GM18858 (cell line): Measurements from ENCODE around the gene PBRM1.

ENCODE experiments used
- ATAC-seq: cut with Tn5 transposase; IDR thresholded peaks from one replicate; pipeline ENCODE4 v1.9.1; 2021; ENCODE audit not compliant: unreplicated experiment

PBRM1 gene

DNA sequence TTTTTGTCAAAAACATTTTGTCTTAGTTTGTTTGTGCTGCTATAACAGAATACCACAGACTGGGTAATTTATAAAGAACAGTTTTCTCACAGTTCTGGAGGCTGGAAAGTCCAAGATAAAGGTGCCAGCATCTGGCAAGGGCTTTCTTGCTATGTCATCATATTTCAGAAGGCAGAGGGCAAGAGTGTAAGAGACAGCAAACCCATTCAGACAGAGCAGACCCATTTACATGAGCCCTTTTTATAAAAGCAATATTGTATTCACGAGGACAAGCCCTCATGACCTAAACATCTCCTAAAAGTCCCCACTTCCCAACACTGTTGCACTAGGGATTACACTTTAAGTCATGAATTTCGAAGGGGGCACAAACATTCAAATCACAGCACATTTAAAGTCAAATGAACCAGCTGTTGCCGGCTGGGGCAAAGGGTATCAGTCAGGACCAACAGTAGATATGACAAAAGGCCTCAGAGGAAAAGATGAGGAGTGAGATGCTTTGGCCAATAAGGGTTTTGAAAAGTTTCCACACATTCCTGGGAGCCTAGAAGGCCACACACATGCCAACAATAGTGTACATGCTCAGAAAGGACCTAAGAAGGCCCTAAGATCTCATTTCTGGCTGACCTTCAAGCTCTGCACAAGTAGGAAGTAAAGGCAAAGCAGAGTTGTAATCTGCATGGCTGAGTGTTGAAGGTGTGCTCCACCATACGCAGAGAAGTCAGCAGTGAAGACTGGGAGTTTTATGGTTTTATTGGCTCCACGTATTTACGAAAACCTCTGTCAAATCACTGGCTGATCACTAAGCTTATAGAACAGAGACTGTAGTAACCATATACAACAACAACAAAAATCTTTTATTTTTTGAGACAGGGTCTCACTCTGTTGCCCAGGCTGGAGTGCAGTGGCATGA, 111.4 kb downstream of the PBRM1 start:
- ATAC-seq = no peak

DNA sequence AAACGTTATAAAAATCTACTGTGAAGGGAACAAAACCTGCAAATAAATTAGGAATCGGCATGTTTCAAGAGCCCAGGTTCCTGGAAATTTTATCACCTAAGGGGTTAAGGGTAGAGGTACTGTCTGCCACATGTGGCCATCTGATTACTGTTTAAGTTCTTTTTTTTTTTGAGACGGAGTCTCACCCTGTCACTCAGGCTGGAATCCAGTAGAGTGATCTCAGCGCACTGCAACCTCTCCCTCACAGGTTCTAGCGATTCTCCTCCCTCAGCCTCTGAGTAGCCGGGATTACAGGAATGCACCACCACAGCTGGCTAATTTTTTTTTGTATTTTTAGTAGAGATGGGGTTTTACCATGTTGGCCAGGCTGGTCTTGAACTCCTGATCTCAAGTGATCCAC, 113.5 kb downstream of the PBRM1 start:
- no peak for ATAC-seq

DNA sequence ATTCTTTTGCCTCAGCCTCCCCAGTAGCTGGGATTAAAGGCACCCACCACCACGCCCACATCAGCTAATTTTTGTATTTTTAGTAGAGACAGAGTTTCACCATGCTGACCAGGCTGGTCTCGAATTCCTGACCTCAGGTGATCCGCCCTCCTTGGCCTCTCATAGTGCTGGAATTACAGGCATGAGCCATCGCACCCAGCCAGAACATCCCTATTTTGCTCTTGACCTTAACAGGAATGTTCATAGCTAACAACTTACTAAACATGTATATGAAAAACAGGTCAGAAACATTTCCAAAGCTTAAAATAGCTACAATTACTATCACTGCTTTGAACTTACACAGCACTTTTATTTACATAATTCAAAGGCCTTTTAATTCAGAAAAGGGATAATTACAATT, 115.6 kb downstream of the PBRM1 start:
- ATAC-seq = no peak

DNA sequence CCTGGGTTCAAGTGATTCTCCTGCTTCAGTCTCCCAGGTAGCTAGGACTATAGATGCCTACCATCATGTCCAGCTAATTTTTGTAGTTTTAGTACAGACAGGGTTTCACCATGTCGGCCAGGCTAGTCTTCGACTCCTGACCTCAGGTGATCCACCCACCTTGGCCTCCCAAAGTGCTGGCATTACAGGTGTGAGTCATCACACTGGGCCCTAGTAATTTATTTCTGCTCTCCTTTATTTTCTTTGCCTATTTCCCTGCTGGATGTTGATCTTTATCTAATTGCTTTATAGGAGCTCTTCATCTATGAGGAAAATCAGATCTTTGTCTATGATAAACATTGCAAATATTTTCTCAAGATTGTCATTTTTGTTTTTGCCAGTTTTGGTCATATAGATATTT, 117.6 kb downstream of the PBRM1 start:
- no peak for ATAC-seq

DNA sequence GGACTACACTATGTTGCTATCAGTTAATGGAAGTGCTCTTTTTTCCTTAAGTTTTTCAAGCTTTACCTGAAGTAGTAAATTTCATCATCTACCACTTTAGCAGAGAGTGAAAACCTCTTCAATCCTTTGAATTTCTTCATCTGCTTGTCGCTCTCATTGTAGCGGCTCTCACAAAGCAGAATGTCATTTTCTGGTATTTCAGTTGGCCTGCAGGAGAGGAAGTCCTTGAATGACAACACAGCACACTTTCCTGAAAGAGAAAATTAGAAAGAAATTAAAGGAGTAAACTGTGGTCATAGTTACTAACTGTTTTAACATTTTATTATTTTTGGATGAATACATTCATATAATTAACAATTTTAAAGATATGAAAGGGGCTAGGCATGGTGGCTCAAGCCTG, 121.7 kb downstream of the PBRM1 start:
- no peak for ATAC-seq

DNA sequence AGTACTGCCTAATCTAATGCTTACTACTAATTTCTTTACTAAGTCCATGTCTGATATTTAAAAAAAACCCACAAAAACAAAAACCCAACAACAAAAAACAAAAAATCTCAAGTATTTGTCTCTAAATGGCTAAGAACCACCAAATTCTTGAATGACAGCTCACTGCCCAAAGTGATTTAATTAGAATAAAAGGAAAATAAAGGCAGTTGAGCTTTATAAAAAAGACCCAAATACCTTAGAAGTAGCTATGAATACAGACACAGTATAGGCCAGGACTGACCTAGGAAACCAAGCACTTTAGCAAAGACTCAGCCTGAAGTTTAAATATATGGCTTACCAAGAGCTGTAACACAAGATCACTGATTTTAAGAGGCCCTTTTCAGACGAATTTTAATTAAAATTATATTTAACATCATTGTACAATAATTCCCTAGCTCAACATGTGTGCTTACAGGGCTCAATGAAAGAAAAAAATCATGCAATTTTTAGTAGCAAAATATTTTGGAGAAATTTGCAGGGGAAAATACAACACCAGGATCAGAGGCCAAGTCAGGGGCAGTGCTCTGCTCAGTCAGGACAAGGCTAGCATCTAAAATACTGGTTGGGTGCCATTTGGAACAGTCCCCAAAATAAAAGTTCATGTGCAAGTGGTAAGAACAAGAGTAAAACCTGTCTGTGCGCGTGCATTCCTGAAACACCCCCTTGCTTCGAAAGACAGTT, 124.5 kb downstream of the PBRM1 start:
- no peak for ATAC-seq

DNA sequence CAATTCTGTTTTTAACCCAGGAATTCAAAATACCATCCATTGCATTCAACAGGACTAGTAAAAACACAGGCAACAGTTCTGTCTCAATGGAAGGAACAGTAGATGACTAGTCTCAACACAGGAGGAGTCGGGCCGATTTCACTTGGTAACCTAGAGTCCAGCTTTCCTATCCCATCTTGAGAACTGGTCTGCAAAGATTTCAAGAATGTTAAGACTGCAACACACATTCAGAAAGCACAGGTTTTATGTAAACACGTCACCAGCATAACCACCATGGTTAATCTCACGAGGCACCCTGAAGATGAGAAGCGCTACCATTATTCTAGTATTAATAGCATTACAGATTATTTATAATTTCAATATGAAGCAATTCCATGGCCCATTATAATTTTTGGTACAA, 127.3 kb downstream of the PBRM1 start:
- no peak for ATAC-seq

DNA sequence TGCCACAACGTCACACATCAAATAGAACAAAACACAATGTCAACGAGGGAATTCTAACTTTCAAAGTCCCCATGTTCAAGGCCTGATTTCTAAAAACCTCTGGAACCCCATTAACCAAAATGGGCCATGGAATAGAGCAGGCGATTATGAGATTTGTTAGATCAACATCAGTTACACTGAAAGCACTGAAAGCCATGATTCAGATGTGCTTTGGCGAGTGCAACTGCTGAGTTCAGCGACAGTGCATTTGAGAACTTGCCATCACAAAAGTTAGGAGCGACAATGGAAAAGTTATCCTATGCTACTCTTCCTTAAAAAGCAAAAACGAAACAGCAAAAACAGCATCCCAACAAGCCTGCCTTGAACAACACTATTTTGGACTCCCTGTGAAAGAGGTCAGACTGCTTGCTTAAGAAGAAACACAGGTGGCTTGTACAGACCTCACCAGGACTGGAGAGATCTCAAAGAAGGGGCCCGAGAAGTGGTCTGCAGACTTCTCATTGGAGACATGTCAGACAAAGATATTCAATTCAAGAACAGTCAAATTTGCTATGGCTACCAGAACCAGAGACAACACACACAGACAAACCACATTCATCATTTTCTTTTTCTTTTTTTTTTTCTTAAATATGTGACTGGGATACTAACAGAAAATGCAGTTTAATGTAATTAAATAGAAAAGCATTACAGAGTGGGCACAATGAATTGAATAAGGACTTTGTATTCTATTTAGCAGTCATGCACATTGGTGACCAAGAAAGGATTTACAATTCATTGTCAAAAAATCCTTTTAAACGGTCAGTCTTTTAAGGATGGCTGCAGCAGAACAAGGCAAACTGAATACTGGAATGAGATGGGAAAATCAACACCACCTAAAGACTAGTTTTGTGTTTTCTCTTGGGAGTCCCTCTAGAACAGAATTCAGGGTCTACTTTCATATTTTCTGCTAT, 128.4 kb downstream of the PBRM1 start:
- ATAC-seq = no peak

DNA sequence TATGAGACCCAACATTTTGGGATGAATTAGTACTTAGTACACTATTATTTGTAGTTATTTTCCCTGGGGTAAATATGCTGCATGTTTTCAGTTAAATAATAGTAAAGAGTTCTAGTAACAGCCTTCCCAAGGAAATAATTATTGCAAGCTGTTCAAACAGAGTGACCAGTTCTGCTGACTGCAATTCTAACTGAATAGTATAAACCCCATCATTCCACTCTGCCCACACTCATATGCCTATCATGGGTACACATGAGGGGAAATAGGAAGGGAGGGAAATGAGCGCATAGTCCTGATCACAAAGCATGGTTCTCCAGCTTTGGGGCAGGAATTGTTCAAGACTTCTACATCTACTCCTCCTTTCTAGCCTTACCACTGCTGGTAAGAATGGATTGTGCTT, 130.7 kb downstream of the PBRM1 start:
- ATAC-seq = no peak

DNA sequence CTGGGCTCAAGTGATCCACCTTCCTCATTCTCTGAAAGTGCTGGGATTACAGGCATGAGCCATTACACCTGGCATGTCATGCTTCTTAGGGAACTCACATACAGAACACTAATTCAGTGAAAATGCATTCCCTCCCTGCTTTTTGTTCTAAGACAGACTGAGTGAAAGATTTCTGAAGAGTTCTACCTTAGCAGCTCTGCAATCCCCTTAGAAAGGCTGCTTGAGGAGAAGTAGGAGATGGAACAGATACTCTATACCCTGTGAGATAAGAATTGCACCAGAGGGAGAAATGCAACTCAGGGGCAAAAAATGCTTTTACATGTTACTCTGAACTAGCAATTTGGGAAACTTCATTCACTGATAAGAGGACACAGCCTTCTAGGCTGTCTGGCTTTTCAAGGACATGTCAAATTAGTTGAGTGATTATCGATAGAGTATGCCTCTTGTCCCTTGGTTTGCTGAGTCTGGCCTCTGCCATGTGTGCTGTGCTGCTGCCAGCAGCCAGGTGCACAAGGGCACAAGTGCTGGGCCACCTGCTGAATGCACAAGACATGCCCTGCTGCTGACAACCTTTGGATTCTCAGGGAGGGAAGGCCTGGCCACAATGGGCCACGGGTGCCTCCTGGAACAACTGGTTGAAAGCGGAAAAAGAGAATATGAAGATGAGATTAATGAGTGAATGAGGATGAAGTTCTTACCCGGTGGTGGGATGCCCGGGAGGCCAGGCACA, 131.5 kb downstream of the PBRM1 start:
- no peak for ATAC-seq

DNA sequence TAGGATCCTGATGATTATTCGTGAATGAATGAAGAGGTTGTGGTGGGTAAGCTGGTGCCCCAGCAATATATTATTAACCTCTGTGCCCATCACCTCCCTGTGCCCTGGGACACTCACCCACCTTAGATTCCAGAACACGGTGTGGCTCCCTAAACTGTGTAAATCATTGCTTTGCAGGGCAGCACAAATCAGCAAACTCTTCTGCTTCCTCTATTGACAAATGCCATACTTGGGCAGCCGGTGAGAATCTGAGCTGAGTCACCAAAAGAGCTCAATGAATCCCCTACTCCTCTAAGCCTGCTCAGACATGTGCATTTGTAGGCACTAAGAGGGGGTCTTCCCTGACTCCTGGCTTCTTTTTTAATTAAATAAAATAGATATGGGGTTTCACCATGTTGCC, 133.6 kb downstream of the PBRM1 start:
- no peak for ATAC-seq

DNA sequence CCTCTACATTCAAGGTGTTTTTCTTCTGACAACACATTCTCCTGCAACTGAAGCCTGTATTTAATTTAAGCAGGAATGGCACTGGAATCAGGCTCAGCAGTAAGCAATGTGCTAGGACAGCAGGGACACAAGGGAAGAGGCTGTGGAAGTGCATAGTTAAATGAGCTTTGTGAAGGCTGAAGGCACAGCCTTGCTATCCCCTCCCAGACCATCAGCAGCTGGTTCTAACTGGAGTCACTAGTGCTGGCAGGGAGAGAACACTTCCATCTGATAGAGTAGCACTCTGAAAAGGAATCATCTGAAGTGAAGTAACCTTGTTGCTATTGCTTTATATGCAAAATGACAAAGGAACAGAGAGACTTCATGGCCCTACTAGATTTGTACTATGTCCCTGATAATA, 134.6 kb downstream of the PBRM1 start:
- ATAC-seq = no peak

DNA sequence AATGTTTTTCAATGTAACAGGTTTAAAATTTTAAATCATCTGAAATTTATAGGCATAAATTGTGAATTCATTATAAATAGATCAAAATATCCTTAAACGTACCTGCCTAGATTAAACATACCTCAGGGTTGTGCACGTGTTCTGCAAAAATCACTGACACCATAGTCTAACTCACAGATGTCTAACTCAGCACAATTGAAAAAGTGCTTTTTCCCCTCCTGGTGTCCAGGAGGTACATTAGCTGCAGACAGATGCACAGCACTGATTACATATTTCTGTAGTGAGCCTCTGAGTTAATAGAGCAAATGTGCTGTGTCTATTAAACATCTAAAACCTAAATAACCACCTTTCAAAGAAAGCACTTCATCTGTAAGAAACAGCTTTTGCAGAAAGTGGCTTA, 138.6 kb downstream of the PBRM1 start:
- no peak for ATAC-seq

DNA sequence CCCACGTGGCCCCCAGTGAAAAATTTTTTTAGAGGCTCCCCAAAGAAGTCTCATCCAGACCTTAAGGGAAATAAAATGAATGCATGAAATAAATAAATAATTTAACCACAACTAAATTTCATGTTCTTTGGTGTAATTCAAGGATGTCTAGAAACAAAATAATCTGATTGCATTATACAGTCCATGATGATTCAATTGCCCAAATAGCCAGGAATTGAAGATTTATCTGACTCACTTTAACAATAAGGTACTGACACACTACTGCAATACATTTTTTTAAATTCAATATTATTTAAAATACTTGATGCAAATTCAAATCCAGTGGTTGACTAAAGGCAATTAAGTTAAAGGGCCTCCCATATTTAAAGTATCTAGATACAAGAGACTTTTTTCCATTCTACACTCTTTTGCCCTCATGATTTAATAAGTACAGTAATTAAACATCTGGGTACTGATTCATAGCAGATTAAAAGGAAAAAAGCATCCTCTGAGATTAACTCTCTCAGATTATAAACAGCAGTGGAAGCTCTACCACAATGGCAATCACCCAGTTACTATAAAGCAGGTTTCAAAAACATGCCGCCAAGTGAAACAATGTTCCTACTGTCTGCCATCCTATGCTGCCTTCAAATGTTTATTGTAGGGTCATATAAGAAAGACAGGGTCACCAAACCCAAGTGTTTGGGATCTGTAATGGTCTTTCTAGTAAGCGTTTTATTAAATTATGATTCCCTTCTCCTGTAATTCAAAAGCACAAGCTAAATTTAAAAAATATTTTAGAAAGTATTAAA, 139.4 kb downstream of the PBRM1 start:
- no peak for ATAC-seq

DNA sequence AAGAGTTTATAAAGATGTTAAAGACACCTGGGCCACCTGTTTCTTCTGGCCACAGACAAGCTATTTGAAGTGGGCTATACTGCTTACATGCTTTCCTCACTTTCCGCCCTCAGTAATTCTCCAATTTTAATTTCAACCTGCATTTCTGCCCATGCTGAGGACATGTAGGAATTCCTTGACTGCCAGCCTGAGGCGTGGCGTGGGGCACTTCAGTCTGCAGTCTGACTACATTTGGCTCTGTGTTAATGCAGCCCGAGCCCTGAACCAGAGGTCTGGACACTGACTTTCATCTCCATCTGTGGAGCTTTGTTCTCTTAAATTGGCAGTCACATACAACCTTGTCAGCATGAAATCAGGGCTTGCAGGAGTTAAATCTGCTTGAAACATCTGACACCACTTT, 140.8 kb downstream of the PBRM1 start:
- ATAC-seq = no peak

DNA sequence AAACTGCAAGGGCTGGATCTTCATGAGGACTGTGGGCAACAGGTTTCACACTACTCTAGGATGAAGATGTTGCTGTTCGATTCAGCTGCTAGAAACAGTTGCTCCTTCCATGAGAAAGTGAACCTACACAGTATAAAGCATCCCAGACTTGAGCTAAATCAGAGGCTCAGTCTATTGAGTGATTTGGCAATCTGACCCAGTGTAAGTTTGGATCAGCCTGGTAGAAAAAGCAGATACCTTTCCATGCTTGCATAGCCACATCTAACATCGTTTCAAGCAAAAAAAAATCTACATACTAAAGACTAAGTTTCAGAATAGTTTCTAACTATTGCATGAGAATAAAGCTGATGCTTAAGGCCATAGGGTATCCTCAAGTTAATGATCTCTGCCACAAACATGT, 144.7 kb downstream of the PBRM1 start:
- ATAC-seq = no peak

DNA sequence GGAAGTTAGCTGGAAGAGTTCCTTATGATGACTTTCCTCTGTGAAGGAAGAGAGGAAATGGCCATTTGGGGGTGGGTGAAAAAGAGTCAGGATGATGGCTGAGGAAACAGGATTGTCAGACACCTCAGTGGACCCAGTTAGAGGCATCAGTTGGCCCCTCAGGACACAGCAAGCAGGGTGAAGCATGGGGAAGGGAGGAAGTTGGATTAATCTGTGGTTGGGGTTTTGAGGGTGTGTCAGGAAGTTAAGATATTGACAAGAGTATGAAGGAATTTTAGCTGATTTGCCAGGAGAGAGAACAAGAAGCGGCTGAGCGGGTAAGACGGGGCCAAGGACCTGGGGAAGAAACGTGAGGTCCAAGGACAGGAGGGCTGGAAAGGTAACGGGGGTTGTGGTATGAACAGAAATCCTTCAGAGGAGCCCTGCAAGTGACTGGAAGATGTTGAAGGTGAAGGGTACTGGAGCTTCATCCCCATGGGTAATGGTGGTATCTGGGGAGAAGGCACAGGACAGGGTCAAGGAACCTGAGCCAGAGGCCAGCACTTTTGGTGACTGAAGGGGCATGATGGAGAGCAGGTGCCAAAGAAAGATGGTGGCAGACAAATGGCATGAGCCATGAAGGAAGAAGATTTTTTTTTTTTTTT, 146.6 kb downstream of the PBRM1 start:
- ATAC-seq = no peak

DNA sequence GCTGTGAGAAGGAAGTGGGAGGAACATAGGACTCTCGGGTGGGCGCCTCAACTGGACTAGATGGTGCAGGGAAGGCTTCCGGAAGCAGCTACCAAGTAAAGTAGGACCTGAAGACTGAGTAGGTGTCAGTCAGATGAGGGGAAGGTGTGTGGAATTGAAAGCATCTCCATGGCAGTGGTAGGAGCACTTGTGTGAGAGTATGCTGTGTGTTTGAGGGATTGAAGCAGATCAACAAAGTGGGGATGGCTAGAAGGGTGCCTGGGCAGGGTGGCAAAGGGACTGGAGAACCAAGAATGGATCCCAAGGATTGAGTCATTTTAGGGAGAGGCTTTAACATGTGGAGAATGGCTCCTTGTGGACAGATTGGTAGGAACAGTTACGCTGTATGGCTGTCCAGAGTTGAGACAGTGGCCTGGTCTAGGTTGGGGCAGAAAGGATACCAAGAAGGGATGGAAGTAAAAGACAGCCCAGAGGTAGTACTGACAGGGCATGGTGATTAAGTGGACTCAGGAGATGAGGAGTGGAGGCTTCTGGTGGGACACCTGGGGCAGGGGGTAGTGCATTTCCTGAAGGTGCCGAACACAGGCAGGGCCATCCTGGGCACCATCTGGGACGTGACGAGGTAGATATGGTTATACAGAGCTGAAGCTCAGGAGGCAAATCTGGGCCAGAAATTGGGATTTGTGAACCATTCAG, 147.8 kb downstream of the PBRM1 start:
- no peak for ATAC-seq

DNA sequence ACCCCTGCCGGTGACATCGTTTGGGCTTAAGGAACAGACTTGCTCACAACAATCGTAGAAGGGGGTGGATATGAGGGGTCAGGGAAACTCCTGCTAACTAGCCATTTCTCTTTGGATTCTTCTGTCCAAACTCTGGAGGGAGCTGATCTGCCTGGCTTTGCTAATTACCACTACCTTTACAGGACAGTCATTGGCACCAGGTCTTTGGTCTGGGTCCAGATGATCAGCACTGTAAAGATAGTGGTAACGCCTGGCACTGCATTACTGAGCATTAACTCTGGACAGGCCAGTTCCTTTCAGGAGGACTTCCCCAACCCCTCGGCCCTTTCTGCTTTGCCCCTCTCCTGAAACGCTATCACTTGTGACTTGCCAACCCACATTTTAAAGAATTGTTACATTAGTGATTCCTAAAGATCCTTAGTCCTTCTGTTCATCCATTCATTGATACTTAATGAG, 148.5 kb downstream of the PBRM1 start:
- ATAC-seq = no peak
